ENCODE measurements around the gene RBL1.

RBL1 gene

DNA sequence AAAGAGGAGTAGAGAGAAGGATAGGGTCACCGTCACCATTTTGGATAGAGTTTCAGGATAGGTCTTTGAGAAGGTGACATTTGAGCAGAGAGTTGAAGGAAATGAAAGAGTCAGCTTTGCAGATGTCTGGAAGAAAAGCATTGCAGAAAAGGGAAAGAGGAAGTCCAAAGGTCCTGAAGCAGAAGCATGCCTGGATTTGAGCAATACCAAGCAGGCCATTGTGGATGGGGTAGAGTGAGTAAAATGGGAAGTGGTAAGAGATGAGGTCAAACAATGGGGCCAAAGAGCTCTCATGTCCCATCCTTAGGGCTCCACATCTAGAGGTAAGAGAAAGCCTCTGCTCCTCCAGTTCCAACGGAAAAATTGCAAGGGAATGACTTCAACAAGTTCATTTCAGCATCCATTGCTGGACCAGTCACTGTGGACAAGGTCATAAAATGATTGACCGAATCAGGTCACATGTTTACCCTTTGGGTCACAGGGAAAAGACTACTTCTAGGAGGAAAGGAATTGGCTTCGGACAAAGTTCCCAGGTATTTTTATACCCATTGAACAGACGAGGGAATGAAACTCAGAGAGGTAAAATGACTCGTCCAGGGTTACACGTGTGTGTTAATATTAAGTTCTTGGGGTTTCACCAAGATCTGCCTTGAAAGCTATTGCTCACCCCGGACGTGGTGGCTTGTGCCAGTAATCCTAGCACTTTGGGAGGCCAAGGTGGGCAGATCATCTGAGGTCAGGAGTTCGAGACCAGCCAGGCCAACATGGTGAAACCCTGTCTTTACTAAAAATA is 137.7 kb downstream of the RBL1 start:
- no peak overlapping the region for H3K27ac ChIP-seq
- DNase-seq (ENCODE audit: low read depth, low spot score), result no peak

DNA sequence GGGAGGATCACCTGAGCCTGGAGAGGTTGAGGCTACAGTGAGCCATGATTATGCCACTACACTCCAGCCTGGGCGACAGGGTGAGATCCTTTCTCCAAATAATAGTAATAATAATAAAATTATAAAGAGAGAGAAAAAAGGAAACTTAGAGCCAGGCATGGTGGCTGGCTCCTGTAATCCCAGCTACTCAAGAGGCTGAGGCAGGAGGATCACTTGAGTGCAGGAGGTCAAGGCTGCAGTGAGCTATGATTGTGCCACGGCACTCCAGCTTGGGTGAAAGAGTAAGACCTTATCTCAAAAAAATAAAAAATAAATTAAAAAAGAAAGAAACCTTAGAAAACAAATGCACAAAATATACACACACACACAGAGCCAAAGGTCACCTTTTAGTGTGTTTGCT is 139.1 kb downstream of the RBL1 start:
- H3K27ac ChIP-seq, result no peak overlapping the region
- DNase-seq (ENCODE audit: low read depth, low spot score), result no peak

DNA sequence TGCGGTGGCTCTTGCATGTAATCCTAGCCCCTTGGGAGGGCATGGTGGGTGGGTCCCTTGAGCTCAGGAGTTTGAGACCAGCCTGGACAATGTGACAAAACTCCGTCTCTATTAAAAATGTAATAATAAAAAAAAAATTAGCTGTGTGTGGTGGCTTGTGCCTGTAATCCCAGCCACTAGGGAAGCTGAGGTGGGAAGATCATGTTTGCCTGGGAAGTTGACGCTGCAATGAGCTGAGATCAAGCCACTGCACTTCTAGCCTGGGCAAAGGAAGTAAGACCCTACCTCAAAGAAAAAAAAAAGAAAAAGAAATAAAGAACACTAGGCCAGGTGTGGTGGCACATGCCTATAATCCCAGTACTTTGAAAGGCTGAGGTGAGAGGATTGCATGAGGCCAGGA is 139.8 kb downstream of the RBL1 start:
- H3K27ac ChIP-seq, result no peak overlapping the region
- no peak for DNase-seq (ENCODE audit: low read depth, low spot score)

DNA sequence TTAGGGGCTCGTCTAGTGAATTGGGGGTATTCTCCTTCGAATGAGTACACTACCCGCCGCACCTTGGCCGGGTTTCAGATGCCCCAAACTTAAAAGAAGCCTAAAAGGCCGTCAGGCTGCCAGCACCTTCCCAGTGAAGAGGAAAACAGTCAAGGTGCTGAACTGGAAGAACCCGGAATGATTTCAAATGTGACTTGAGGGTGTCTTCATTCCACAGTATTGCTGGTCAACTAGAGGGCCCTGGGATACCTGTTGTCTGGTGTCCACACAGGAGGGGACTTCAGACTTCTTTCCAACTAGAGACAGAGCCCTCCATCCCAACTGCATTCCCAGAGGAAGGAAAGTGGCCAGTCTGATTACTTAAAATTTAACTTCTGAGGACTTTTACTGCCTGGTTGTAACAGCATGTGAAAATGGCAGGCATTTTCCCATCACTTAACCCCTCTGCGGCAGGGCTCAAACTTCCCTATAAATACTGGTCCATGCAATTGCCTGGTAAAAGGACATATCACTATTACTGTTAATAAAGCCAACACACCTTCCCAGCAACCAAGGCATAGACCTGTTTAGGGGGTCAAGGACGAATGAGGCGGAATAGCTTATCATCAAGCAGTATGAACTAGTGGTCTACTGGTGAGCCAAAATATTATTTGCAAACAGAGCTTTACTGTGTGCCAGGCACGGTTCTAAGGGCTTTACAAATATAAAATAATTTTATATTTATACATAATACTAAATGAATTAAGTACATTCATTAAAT is 143.6 kb downstream of the RBL1 start:
- no peak overlapping the region for H3K27ac ChIP-seq

DNA sequence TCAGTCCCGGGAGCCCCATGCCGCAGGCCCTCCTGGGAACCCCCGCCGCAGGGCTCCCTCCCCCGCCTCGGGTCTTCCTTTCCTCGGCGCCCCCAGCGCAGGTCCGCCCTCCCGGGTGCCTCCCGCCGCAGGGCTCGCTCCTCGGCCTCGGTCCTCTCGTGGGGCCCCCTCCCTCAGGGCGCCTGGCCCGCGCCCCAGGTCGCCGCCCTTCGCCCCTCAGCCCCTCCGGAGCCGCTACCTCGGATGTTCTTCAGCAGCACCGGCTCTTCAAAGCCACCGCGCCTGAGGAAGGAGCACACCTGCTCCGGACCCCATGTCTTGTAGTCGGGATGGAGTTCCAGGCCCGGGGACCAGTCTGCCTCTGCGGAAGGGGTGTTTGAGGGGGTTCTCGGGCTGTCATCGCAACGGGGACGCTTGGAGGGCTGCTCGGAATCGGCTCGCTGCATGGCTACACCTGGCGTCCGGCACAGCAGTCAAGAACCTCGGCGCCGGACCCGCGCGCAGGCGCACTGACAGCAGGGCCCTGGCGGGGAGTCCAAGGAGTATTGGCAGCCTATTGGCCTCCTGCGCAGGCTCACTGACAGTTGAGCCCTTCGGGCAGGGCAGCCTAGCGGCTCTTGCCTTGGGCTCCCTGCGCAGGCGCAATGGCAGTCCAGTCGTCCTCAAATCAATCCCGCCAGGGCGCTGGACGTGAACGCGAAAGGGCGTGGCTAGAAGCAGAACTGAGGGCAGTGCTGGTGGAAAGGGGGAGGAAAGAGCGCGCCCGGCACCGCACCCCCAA is 144.4 kb downstream of the RBL1 start, which contains the start of gene SAMHD1:
SAMHD1 (minus strand) TSS at position 511 of the 781 bp plus-strand sequence; CDS start at position 446, 65 bp downstream.
- DNase-seq (ENCODE audit: low read depth, low spot score), result peak; percentile 67
- no peak within 1 kb of the TSS for H3K27ac ChIP-seq

More for the DNA sequence above, 143.6 kb downstream of the RBL1 start:
- no peak for DNase-seq (ENCODE audit: low read depth, low spot score)

DNA sequence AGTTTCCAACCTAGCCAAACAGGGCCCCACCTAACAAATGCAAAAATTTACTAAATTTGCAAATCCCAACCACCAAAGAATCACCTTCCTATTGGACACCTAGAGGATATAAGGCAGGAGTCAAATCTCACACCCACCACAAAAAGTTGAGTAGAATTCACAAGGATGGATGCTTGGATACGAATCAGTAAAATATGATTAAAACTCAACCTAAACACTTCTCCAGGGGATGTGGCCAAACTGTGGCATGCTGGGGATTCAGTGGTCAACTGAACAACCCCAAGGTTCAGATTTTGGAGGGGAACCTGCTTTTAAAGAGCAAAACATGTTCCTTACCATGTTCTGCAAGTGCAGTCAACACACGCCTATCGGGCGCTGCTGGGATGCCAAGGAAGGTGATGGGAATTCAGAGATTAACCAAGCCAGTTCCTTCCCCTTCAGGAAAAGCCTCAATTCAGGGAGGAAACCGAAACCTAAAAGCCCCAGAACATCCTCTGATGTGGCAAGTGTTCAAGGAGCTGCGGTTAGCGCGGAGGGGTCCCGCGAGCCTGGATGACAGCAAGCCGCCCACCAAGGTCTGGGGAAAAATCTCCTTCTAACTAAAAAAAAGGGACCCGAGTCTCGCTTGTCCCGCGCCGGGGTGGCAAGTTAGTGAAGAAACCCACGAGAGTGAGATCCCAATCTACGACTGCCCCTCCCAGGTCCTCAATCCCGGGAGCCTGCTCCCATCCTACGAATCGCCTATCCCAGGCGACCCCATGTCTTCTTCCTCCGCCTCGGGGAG is 145.2 kb downstream of the RBL1 start:
- H3K27ac ChIP-seq, result no peak overlapping the region
- no peak for DNase-seq (ENCODE audit: low read depth, low spot score)
